ENCODE measurements around the gene FMO2.

Gene FMO2

GRCh38 chr1:171160211-171160610, 24.9 kb upstream of the FMO2 start:
- no peak for DNase-seq (ENCODE audit: low read depth in 1 of 2, low spot score in 1 of 2)
- H3K27ac ChIP-seq (replicated peaks): no peak overlapping the region

GRCh38 chr1:171160639-171161354, 24.3 kb upstream of the FMO2 start:
- DNase-seq (ENCODE audit: low read depth in 1 of 2, low spot score in 1 of 2): no peak
- TF ChIP-seq POLR2AphosphoS5 (IDR thresholded peaks at IDR 0.05; ENCODE audit: low read depth) (no peak), GABPA (IDR thresholded peaks at IDR 0.05; ENCODE audit: low read depth) (no peak)
- Histone ChIP-seq H3K27ac (replicated peaks) (no peak overlapping the region), H3K27me3 (ENCODE audit: insufficient read depth, poor library complexity, severe bottlenecking) (no peaks in the 10 kb centered on the region), H3K4me3 (replicated peaks; ENCODE audit: insufficient read depth, low read length) (no peak overlapping the region)

More at GRCh38 chr1:171160211-171160610, 24.9 kb upstream of the FMO2 start:
- no peak overlapping the region for H3K4me3 ChIP-seq (replicated peaks; ENCODE audit: insufficient read depth, low read length)
- H3K27me3 ChIP-seq (ENCODE audit: insufficient read depth, poor library complexity, severe bottlenecking): no peaks in the 10 kb centered on the region
- no peak for TF ChIP-seq CTCF (IDR thresholded peaks at IDR 0.05; ENCODE audit: insufficient read depth, low read length)
- TF ChIP-seq SPI1 (IDR thresholded peaks at IDR 0.05; ENCODE audit: borderline replicate concordance, low read depth): no peak
- TF ChIP-seq GABPA (IDR thresholded peaks at IDR 0.05; ENCODE audit: low read depth): no peak
- no peak for TF ChIP-seq REST (IDR thresholded peaks at IDR 0.05; ENCODE audit: insufficient replicate concordance, low read depth)

GRCh38 chr1:171161431-171161830, 23.7 kb upstream of the FMO2 start:
- no peaks in the 10 kb centered on the region for H3K27me3 ChIP-seq (ENCODE audit: insufficient read depth, poor library complexity, severe bottlenecking)
- DNase-seq (ENCODE audit: low read depth in 1 of 2, low spot score in 1 of 2): no peak
- no peak overlapping the region for H3K4me3 ChIP-seq (replicated peaks; ENCODE audit: insufficient read depth, low read length)
- TF ChIP-seq POLR2AphosphoS5 (IDR thresholded peaks at IDR 0.05; ENCODE audit: low read depth) (no peak), REST (IDR thresholded peaks at IDR 0.05; ENCODE audit: insufficient replicate concordance, low read depth) (no peak), GABPA (IDR thresholded peaks at IDR 0.05; ENCODE audit: low read depth) (no peak), SPI1 (IDR thresholded peaks at IDR 0.05; ENCODE audit: borderline replicate concordance, low read depth) (no peak)
- H3K27ac ChIP-seq (replicated peaks): no peak overlapping the region

- DNase-seq (ENCODE audit: low read depth in 1 of 2, low spot score in 1 of 2): no peak
These were observed 18.7 kb upstream of the FMO2 start for GRCh38 chr1:171166361-171166760.

More at GRCh38 chr1:171166361-171166760, 18.7 kb upstream of the FMO2 start:
- TF ChIP-seq REST (IDR thresholded peaks at IDR 0.05; ENCODE audit: insufficient replicate concordance, low read depth): no peak
- TF ChIP-seq SPI1 (IDR thresholded peaks at IDR 0.05; ENCODE audit: borderline replicate concordance, low read depth): no peak
- Histone ChIP-seq H3K27ac (replicated peaks) (no peak overlapping the region), H3K27me3 (ENCODE audit: insufficient read depth, poor library complexity, severe bottlenecking) (no peaks in the 10 kb centered on the region), H3K4me3 (replicated peaks; ENCODE audit: insufficient read depth, low read length) (no peak overlapping the region)

Data from HL-60 (cell line).